ENCODE data around the gene LAMC3.

LAMC3 gene

DNA sequence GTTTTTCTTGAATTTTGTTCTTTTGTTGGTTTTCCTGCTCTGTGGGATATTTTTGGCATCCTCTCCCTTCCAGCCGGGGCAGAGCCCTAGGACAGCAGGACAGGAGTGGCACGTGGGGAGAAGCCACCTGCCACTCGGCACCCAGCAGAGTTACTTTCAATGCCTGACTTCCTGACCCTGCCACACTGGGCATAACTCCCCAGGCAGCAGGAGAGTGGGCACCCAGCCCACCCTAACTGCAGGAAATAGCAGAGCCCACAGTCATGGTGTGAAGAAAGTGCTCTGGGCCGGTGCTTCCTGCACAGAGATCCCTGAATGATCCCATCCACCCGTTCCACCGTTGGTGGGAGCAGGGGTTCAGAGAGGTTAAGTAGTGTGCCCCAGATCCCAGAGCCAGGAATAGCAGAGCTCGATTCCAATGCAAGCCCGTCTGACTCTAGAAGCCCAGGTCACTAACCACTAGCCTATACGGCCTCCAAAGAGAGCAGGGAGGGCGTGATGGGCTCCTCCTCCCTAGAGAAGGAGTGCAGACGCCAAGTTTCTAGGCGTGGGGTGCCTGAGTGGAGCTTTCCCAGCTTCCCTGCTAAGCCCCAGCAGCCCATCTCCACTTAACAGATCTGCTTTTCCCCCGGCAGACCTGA is 108.3 kb downstream of the LAMC3 start:
- DNase-seq (ENCODE audit: low read depth in 2 of 2): no peak

DNA sequence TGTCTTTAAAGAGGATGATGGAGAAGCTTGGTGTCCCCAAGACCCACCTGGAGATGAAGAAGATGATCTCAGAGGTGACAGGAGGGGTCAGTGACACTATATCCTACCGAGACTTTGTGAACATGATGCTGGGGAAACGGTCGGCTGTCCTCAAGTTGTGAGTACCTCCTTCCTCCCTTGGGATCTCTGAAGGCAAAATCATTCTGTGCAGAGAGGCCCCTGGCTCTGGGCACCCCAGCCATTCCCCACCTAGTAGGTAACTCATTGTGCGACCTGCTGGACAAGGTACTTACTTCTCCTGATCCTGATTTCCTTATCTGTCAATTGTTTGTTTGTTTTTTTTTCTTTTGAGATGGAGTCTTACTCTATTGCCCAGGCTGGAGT is 108.8 kb downstream of the LAMC3 start:
- DNase-seq (ENCODE audit: low read depth in 2 of 2): no peak

DNA sequence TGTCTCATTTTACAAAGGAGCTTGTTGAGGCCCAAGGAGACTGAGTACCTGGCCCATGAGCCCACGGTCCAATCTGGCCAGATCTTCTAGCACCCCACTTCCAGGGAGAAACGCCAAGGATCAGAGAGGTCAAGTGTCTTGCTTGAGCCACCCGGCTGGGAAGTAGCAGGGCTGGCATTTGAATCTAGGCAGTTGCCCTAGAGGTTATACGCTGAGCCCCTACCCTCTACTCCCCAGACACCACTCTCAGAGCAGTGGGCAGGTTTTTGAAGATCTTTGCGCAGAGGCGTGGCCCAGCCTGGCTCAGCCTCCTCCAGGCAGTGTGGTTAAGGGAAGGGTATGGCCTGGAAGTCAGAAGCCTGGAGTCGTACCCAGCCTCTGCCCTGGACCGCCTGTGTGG is 110.6 kb downstream of the LAMC3 start:
- no peak for DNase-seq (ENCODE audit: low read depth in 2 of 2)

DNA sequence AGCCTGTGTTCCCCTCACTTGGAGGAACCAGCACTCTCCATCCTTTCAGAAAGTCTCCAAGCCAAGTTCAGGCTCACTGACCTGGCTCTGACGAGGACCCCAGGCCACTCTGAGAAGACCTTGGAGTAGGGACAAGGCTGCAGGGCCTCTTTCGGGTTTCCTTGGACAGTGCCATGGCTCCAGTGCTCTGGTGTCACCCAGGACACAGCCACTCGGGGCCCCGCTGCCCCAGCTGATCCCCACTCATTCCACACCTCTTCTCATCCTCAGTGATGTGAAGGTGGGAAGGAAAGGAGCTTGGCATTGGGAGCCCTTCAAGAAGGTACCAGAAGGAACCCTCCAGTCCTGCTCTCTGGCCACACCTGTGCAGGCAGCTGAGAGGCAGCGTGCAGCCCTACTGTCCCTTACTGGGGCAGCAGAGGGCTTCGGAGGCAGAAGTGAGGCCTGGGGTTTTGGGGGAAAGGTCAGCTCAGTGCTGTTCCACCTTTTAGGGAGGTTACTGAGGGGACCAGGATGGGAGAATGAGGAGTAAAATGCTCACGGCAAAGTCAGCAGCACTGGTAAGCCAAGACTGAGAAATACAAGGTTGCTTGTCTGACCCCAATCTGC is 111.8 kb downstream of the LAMC3 start:
- no peak for DNase-seq (ENCODE audit: low read depth in 2 of 2)

DNA sequence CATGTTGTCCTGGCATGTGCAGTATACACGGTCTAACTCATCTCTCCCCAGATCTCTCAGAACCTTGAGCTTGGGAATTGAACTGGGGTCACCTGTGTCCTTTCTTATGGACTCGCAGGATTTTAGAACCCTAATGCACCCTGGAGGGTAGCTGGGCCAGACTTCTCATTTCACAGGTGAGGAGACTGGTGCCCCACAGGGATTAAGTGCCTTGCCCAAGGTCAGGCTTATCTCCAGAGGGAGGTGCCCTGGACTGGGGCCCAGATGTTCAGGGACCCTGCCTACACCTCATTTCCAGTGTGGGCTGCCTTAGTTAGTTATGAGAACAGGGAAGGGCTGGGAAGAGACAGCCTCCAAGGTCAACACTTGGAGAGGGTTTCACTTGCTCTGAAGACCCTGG is 112.4 kb downstream of the LAMC3 start:
- no peak for DNase-seq (ENCODE audit: low read depth in 2 of 2)

DNA sequence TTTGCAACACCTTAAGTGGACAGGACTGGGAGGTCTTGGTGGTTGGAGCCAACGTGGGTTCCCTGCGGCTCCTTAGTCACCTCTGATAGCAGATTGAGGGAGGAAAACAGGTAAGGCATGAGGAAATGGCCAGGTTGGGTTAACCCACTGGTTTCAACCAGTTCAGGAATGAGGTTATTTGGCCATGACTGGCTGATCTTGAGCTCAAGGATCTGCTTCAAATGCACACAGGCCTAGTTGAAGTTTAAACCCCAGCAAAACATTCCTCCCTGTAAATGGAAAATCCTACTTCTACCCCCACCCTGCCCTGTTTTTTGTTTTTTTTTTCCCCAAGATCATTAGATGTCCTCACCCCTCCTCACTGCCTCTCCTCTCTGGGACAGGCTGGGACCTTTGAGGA is 113.2 kb downstream of the LAMC3 start:
- DNase-seq (ENCODE audit: low read depth in 2 of 2): no peak

DNA sequence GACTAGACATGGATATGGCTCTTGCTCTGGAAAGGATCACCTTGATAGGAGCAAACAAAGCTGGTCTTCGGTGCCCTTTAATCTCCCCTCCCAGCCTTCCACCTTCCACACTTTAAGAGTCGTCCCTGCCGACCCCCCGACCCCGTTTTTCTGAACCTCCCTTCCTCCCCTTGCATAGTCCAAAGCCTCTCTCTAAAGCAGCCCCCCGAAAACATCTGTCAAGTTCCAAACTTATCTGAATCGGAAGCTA is 116.0 kb downstream of the LAMC3 start:
- no peak for DNase-seq (ENCODE audit: low read depth in 2 of 2)

DNA sequence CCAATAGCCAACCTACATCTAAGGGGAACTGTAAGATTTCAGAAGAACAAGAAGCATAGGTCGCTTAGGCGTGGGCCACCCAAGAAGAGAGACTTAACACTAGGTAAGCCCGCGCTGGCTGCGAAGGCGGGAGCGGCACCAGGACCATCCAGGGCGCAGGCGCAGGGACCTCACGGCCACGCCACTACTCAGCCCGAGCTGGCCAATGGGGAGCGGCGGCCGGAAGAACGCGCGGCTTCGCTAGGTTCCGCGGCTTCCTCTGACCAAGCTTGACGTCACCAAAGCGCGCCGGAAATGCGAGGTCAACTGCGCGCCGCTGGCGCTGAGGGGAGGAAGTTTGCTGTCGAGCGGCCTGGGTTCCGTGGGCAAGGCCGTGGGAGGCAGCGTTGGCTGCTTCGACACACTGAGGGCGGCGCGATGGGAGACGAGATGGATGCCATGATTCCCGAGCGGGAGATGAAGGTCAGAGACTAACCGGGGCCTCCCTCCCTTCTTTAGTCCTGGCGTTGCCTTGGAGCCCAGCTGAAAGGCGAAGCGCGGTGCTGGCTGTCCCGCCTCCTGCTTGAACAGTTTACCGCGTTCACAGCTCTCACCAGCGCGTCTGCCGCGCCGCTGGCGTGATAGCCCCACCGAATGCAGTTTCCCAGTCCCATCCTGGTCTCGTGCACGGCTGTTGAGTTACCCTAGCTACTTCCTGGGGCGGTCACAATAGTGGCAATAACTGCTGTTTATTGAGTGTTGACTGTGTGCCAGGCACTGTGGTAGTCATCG is 116.5 kb downstream of the LAMC3 start, which contains the start of gene NUP214:
TSS of gene NUP214 (plus strand) at position 299 of the 771 bp plus-strand sequence. CDS start at position 418, 119 bp downstream.
- DNase-seq (ENCODE audit: low read depth in 2 of 2): peak; percentile 99 to 100

DNA sequence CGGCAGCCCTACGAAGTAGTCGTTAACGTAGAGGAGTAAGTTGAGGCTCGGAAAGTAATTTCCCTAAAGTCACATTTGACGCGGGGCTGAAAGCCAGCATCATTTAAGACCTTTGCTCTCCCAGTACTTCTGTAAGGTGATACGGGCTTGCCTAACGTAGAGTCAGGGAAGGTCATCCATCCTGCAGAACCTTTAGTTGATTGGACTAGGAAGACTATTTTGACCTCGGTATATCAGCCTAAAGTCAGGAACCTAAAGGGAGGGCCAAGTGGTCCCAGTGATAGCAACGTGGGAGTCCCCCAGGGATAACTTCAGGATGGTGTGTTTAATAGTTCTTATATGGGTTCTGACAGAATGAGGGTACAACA is 117.1 kb downstream of the LAMC3 start:
- DNase-seq (ENCODE audit: low read depth in 2 of 2): no peak

DNA sequence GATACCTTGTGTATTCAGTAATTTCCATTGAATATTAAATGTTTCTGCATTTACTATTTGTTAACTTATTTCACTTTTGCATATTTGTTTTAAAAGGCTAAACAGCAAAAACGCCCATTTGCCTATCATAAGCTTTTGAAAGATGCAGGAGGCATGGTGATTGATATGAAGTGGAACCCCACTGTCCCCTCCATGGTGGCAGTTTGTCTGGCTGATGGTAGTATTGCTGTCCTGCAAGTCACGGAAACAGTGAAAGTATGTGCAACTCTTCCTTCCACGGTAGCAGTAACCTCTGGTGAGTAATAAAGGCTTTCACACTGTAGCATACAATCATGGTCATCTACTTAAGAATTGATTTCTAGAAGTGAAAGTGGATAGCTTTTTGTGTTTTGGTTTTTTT is 120.2 kb downstream of the LAMC3 start:
- no peak for DNase-seq (ENCODE audit: low read depth in 2 of 2)

DNA sequence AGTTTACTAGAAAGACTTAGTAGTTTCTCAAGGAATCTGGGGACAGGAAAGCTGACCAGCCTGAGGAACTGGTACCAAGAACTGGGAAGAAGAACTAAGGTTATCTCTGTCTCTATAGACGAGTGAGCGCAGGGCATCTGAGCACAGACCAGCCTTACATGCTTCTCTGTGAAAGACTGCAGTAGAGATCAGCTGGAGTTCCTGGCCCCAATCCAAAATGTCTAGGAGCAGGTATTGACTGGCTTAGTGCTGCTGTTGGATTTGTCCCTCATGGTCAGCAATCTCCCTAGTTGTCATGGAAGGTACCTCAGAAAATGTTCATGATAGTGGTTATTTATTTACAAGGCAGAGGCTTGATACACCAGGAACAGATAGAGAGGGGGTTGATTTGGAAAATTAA is 129.7 kb downstream of the LAMC3 start:
- DNase-seq (ENCODE audit: low read depth in 2 of 2): no peak

DNA sequence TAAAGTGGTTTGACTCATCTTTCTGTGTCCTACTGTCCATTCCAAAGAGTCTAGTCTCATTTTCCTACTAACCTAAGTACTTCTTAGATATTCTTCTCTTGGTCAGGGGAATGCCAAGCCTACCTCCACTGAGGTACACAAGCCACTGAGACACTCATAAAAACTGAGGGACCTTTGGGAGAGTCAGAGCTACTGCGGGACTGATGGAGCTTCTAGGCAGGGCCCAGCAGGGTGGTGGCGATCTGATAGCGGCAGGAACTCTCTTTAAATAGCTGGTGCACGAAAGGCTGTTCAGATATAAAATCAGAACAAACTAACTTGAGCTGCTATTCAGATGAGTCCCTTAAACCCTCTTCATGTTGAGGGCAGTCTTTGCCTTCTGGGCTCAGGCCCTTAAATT is 131.1 kb downstream of the LAMC3 start:
- DNase-seq (ENCODE audit: low read depth in 2 of 2): no peak

DNA sequence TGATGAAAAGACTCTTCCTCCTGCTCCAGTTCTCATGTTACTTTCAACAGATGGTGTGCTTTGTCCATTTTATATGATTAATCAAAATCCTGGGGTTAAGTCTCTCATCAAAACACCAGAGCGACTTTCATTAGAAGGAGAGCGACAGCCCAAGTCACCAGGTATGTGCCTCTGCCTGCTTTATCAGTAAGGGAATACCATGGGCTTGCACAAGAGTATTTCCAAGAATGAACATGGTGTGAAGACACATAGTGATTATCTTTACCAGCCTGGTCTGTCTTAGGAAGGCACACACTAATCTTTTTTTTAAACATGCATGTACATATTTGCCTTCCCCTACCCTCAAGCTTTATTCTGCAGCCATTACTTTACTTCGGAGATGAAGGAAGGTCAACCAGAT is 131.6 kb downstream of the LAMC3 start:
- DNase-seq (ENCODE audit: low read depth in 2 of 2): no peak

DNA sequence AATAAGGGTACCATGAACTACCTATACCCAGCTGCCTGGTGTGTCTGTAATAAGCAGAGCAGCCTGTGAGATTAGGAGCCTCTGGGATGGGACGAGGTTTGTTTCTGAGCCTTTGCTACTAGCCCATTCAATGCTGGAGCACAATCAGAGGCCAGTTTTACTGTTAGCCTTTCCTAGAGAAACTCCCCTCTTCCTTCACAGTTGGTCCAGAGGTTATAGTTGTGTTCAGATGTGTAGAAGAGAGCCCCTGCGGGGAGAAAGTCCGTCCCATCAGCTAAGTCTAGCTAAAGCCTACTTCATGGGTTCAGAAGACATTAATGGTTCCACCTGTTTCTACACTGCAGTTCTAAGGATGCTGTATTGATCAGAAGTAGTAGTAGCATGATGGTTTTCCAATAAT is 133.2 kb downstream of the LAMC3 start:
- no peak for DNase-seq (ENCODE audit: low read depth in 2 of 2)

Measured in activated CD8-positive, alpha-beta memory T cell treated with anti-CD3 and anti-CD28 coated beads for 4 hours (primary cell).